Neutrophil (primary cell): ENCODE data around the gene EPHA4.

Experiments
- H3K27ac ChIP-seq: fragments of 200-600 bp; sonication (generic); 2 replicates; pipeline ENCODE4 v1.5.1; 2016; ENCODE audit warnings: mild to moderate bottlenecking, moderate library complexity
- H3K27me3 ChIP-seq: fragments of 200-600 bp; sonication (generic); 2 replicates; pipeline ENCODE4 v1.6.0; 2016; ENCODE audit warnings: mild to moderate bottlenecking
- H3K36me3 ChIP-seq: fragments of 200-600 bp; sonication (generic); 2 replicates; pipeline ENCODE4 v1.5.1; 2017
- H3K4me1 ChIP-seq, 2 experiments: fragments of 200-600 bp in 1 of 2; sonication (generic) in 1 of 2; 1 replicate in 1 of 2; 2 replicates in 1 of 2; pipeline versions ENCODE4 v1.5.1 to v1.6.1; 2013 to 2016; ENCODE audit warnings: low read depth in 1 of 2, low read length in 1 of 2, mild to moderate bottlenecking in 1 of 2, moderate library complexity in 1 of 2; ENCODE audit not compliant: control insufficient read depth in 1 of 2, insufficient read depth in 1 of 2
- H3K4me3 ChIP-seq, 2 experiments: fragments of 200-600 bp in 1 of 2; sonication (generic) in 1 of 2; 1 replicate in 1 of 2; 2 replicates in 1 of 2; pipeline ENCODE4 v1.5.1; 2013 to 2016; ENCODE audit warnings: low read depth in 1 of 2, low read length in 1 of 2, mild to moderate bottlenecking in 1 of 2, moderate library complexity in 1 of 2
- H3K9me3 ChIP-seq: fragments of 200-600 bp; sonication (generic); 2 replicates; pipeline ENCODE4 v1.5.1; 2016
- TF ChIP-seq, protein P1 (sequence below): fragments of 200-600 bp; sonication (generic); IDR thresholded peaks from 2 replicates; pipeline ENCODE4 v1.5.1; 2016; ENCODE audit warnings: antibody characterized with exemption

Gene EPHA4

DNA sequence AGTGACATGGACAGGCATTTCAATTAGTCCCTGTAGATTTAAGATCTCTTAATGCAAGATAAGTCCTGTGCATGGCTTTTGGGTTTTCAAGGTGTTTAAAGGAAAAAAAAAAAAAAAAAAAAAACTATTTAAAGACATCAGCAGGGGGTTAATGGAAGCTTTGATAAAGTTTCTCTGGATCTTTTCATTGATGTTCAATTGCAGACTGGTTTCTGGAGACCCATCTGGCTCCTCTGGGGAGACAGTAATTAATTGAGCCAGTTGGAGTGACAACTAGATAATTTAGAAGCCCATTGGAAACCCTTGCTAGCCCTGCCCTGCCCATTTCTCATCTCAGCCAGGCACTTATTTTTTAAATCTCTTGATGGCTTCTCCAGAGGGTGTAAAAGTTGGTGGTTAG lies 98.7 kb downstream of the EPHA4 start:
- TF ChIP-seq, protein P1, sequence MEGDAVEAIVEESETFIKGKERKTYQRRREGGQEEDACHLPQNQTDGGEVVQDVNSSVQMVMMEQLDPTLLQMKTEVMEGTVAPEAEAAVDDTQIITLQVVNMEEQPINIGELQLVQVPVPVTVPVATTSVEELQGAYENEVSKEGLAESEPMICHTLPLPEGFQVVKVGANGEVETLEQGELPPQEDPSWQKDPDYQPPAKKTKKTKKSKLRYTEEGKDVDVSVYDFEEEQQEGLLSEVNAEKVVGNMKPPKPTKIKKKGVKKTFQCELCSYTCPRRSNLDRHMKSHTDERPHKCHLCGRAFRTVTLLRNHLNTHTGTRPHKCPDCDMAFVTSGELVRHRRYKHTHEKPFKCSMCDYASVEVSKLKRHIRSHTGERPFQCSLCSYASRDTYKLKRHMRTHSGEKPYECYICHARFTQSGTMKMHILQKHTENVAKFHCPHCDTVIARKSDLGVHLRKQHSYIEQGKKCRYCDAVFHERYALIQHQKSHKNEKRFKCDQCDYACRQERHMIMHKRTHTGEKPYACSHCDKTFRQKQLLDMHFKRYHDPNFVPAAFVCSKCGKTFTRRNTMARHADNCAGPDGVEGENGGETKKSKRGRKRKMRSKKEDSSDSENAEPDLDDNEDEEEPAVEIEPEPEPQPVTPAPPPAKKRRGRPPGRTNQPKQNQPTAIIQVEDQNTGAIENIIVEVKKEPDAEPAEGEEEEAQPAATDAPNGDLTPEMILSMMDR = no peak
- H3K9me3 ChIP-seq = no peaks in the 10 kb centered on the region
- H3K27ac ChIP-seq = no peak overlapping the region
- no peak overlapping the region for H3K4me3 ChIP-seq
- H3K27me3 ChIP-seq = no peaks in the 10 kb centered on the region
- no peaks in the 10 kb centered on the region for H3K4me1 ChIP-seq
- no peaks in the 10 kb centered on the region for H3K36me3 ChIP-seq

DNA sequence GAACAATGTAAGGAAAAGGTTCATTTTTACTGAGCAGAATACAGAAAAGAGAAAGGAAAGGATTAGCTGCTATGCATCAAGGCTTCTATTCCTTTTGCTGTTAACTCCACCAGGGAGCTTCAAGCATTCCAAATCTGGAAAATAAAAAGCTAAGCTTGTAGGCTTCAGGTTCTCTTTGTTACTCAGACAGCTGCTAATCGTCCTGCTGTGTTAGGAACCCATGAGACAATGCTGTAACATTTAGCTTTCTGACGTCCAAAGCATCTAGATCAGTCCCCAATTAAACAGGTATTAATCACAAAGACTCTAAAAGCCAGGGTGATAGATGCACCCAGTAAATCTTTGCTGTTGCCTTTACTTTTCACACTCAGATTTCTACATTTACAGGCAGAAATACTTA lies 103.8 kb downstream of the EPHA4 start:
- Histone ChIP-seq H3K27ac (no peak overlapping the region), H3K4me3 (no peak overlapping the region), H3K27me3 (no peaks in the 10 kb centered on the region), H3K9me3 (no peaks in the 10 kb centered on the region), H3K4me1 (peaks cover 5 to 8% of the 10 kb centered on the region in 2 experiments), H3K36me3 (no peaks in the 10 kb centered on the region)
- TF ChIP-seq, protein P1 = no peak

DNA sequence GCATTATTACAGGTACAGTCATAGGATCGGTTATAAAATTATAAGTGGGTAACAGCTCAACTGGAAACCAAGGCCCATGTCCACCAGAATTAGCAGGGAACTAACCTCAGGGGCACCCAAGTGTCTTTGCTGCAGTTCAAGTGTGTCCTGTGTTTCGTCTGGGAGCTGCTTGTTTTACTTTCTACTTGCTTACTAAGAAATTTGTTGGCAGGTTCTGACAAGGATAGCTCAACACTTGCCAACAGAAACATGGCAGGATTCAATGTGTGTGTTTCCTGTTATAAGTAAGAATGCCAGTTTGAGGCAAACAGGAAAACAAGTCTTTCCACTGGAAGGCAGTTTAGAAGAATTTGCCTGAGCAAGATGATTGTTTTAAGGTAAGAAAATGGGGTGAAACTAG lies 104.5 kb downstream of the EPHA4 start:
- TF ChIP-seq, protein P1 = no peak
- Histone ChIP-seq H3K4me1 (peaks cover 5 to 8% of the 10 kb centered on the region in 2 experiments), H3K27me3 (no peaks in the 10 kb centered on the region), H3K9me3 (no peaks in the 10 kb centered on the region), H3K27ac (no peak overlapping the region), H3K4me3 (no peak overlapping the region), H3K36me3 (no peaks in the 10 kb centered on the region)

DNA sequence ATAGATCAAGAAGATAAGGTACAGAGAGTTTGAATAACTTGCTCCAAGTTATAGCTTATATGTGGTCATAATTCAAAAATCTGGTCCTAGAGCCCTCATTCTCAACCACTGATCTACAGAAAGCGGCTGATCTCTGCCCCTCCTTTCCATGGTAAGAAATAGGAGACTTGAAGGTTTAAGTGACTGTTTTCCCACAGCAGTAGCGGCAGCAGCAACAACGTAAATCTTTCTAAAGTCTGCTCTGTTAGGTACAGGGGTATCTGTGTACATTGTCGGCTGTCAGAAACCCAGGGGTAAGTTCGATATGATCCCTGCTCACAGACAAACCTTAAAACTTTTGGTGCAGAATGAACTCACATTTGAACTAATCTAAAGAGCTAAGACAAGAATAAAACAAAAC lies 105.4 kb downstream of the EPHA4 start:
- TF ChIP-seq, protein P1 = no peak
- H3K9me3 ChIP-seq = no peaks in the 10 kb centered on the region
- no peak overlapping the region for H3K27ac ChIP-seq
- peaks cover 5 to 8% of the 10 kb centered on the region in 2 experiments for H3K4me1 ChIP-seq
- no peak overlapping the region for H3K4me3 ChIP-seq
- H3K36me3 ChIP-seq = no peaks in the 10 kb centered on the region
- H3K27me3 ChIP-seq = no peaks in the 10 kb centered on the region

DNA sequence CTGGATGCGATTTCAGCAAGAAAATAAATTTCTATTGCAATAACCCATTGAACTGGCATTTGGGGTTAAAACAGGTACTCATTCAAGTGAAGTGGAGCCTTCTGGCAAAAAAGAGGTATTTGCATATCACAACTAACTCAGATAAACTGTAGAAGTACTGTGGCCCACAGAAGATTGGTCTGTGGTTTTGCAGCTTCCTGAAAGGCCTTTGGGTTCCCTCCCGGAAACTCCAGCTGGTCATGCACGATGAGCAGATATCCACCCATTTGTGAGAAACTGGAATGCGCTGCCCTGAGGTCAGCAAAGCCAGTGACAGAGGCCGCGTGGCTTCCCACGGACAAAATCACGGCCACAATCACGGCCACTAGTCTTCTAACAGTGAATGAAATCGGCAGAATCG lies 106.3 kb downstream of the EPHA4 start:
- Histone ChIP-seq H3K9me3 (no peaks in the 10 kb centered on the region), H3K4me3 (no peak overlapping the region), H3K27me3 (no peaks in the 10 kb centered on the region), H3K36me3 (no peaks in the 10 kb centered on the region), H3K4me1 (peaks cover 5 to 14% of the 10 kb centered on the region in 2 experiments), H3K27ac (no peak overlapping the region)
- TF ChIP-seq, protein P1 = no peak

DNA sequence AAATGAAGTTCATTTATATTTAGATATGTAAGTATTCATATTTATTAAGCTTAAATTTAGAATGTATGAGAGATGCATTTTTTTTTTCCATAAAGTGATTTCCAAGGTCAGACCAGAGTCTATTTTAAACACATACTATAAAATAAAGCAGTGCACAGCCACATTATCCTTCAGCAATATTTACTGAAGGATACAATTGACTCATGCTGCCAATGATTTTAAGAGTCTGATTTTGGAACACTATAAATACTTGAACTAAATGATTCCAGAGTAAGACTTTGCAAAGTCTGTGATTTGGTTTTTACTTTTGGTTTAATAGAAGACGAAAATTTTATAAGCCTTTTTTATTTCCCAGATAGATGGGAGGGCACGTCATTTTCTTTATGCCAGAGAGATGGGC lies 107.1 kb downstream of the EPHA4 start:
- TF ChIP-seq, protein P1 = no peak
- H3K27ac ChIP-seq = no peak overlapping the region
- no peaks in the 10 kb centered on the region for H3K9me3 ChIP-seq
- no peaks in the 10 kb centered on the region for H3K36me3 ChIP-seq
- peaks cover 11 to 22% of the 10 kb centered on the region in 2 experiments for H3K4me1 ChIP-seq
- H3K27me3 ChIP-seq = no peaks in the 10 kb centered on the region
- H3K4me3 ChIP-seq = no peak overlapping the region
